ENCODE results near the gene BRIP1. TPM values are rescaled to one million over a fixed set of nuclear protein-coding genes. Genes with fewer than 3 reads are reported as not detected.

Gene BRIP1
- total RNA-seq, 1 donor from 2014 or later, result 6.4 TPM

- Histone ChIP-seq H3K27me3 (ENCODE audit: insufficient read depth, low read length) (no peaks in the 10 kb centered on the region), H4K20me1 (ENCODE audit: insufficient read depth, low read length) (no peaks in the 10 kb centered on the region), H3K36me3 (ENCODE audit: insufficient read depth, low read length) (peaks cover 9% of the 10 kb centered on the region), H3K79me2 (ENCODE audit: insufficient read depth, low read length) (peaks cover 5% of the 10 kb centered on the region), H3K4me3 (ENCODE audit: insufficient read depth, low read depth, low read length) (no peak overlapping the region), H3K9ac (ENCODE audit: low read length) (no peak overlapping the region), H2AFZ (ENCODE audit: low read depth, low read length) (no peak overlapping the region), H3K27ac (ENCODE audit: low read depth, low read length) (no peak overlapping the region), H3K9me3 (ENCODE audit: insufficient read depth, low read depth, low read length) (no peaks in the 10 kb centered on the region), H3K4me2 (ENCODE audit: low read length) (no peak overlapping the region), H3K4me1 (ENCODE audit: insufficient read depth, low read length) (no peaks in the 10 kb centered on the region)
- DNase-seq (ENCODE audit: low read depth) (no peak), FAIRE-seq (no peak)
- Mint-ChIP-seq H3K4me3 (ENCODE audit: unreplicated experiment) (no peak overlapping the region), H3K9me3 (ENCODE audit: unreplicated experiment) (no peaks in the 10 kb centered on the region), H3K4me1 (ENCODE audit: low read depth, unreplicated experiment) (no peaks in the 10 kb centered on the region), H3K27me3 (ENCODE audit: low read depth, unreplicated experiment) (no peaks in the 10 kb centered on the region), H3K27ac (ENCODE audit: unreplicated experiment) (no peak overlapping the region), H3K36me3 (ENCODE audit: low read depth, unreplicated experiment) (no peaks in the 10 kb centered on the region)
- TF ChIP-seq EZH2 (IDR thresholded peaks at IDR 0.05; ENCODE audit: insufficient read depth, low read length), result no peak
- TF ChIP-seq, protein P1, sequence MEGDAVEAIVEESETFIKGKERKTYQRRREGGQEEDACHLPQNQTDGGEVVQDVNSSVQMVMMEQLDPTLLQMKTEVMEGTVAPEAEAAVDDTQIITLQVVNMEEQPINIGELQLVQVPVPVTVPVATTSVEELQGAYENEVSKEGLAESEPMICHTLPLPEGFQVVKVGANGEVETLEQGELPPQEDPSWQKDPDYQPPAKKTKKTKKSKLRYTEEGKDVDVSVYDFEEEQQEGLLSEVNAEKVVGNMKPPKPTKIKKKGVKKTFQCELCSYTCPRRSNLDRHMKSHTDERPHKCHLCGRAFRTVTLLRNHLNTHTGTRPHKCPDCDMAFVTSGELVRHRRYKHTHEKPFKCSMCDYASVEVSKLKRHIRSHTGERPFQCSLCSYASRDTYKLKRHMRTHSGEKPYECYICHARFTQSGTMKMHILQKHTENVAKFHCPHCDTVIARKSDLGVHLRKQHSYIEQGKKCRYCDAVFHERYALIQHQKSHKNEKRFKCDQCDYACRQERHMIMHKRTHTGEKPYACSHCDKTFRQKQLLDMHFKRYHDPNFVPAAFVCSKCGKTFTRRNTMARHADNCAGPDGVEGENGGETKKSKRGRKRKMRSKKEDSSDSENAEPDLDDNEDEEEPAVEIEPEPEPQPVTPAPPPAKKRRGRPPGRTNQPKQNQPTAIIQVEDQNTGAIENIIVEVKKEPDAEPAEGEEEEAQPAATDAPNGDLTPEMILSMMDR (IDR thresholded peaks at IDR 0.05; ENCODE audit: insufficient read depth, low read depth, low read length), result no peak
Observed at GRCh38 chr17:61846088-61846487, 17.2 kb downstream of the BRIP1 start.

DNA sequence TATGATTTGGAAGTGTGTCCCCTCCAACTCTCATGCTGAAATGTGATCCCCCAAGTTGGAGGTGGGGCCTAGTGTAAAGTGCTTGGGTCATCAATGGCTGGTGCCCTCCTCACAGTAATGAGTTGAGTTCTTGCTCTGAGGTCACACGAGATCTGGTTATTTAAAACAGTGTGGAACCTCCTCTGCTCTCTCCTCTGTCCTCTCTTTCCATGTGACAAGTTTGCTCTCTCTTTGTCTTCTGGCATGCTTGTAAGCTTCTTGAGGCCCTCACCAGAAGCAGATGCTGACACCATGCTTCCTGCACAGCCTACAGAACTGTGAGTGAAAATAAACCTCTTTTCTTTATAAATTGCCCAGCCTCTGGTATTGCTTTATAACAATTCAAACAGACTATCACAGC, 19.9 kb downstream of the BRIP1 start:
- H3K9me3 Mint-ChIP-seq (ENCODE audit: unreplicated experiment), result no peaks in the 10 kb centered on the region
- TF ChIP-seq, protein P1 (IDR thresholded peaks at IDR 0.05; ENCODE audit: insufficient read depth, low read depth, low read length), result no peak
- TF ChIP-seq EZH2 (IDR thresholded peaks at IDR 0.05; ENCODE audit: insufficient read depth, low read length), result no peak
- DNase-seq (ENCODE audit: low read depth), result no peak
- Histone ChIP-seq H2AFZ (ENCODE audit: low read depth, low read length) (no peak overlapping the region), H3K9ac (ENCODE audit: low read length) (no peak overlapping the region), H3K4me3 (ENCODE audit: insufficient read depth, low read depth, low read length) (no peak overlapping the region), H3K79me2 (ENCODE audit: insufficient read depth, low read length) (peaks cover 6% of the 10 kb centered on the region), H4K20me1 (ENCODE audit: insufficient read depth, low read length) (no peaks in the 10 kb centered on the region), H3K4me1 (ENCODE audit: insufficient read depth, low read length) (no peaks in the 10 kb centered on the region), H3K9me3 (ENCODE audit: insufficient read depth, low read depth, low read length) (no peaks in the 10 kb centered on the region), H3K27me3 (ENCODE audit: insufficient read depth, low read length) (no peaks in the 10 kb centered on the region), H3K36me3 (ENCODE audit: insufficient read depth, low read length) (peaks cover 9% of the 10 kb centered on the region), H3K4me2 (ENCODE audit: low read length) (no peak overlapping the region), H3K27ac (ENCODE audit: low read depth, low read length) (no peak overlapping the region)
- no peak overlapping the region for H3K4me3 Mint-ChIP-seq (ENCODE audit: unreplicated experiment)
- no peaks in the 10 kb centered on the region for H3K27me3 Mint-ChIP-seq (ENCODE audit: low read depth, unreplicated experiment)
- no peak overlapping the region for H3K27ac Mint-ChIP-seq (ENCODE audit: unreplicated experiment)
- no peaks in the 10 kb centered on the region for H3K4me1 Mint-ChIP-seq (ENCODE audit: low read depth, unreplicated experiment)
- no peaks in the 10 kb centered on the region for H3K36me3 Mint-ChIP-seq (ENCODE audit: low read depth, unreplicated experiment)
- no peak for FAIRE-seq

GRCh38 chr17:61842899-61843298, 20.4 kb downstream of the BRIP1 start:
- no peak overlapping the region for H2AFZ ChIP-seq (ENCODE audit: low read depth, low read length)
- no peaks in the 10 kb centered on the region for H3K9me3 Mint-ChIP-seq (ENCODE audit: unreplicated experiment)
- H3K4me3 ChIP-seq (ENCODE audit: insufficient read depth, low read depth, low read length), result no peak overlapping the region
- H3K36me3 Mint-ChIP-seq (ENCODE audit: low read depth, unreplicated experiment), result no peaks in the 10 kb centered on the region
- no peaks in the 10 kb centered on the region for H3K9me3 ChIP-seq (ENCODE audit: insufficient read depth, low read depth, low read length)
- H3K4me1 ChIP-seq (ENCODE audit: insufficient read depth, low read length), result no peaks in the 10 kb centered on the region
- no peak overlapping the region for H3K27ac ChIP-seq (ENCODE audit: low read depth, low read length)
- no peaks in the 10 kb centered on the region for H3K27me3 Mint-ChIP-seq (ENCODE audit: low read depth, unreplicated experiment)
- no peak for FAIRE-seq
- peaks cover 9% of the 10 kb centered on the region for H3K36me3 ChIP-seq (ENCODE audit: insufficient read depth, low read length)
- peaks cover 4% of the 10 kb centered on the region for H3K79me2 ChIP-seq (ENCODE audit: insufficient read depth, low read length)
- no peaks in the 10 kb centered on the region for H3K27me3 ChIP-seq (ENCODE audit: insufficient read depth, low read length)
- no peak overlapping the region for H3K9ac ChIP-seq (ENCODE audit: low read length)
- H4K20me1 ChIP-seq (ENCODE audit: insufficient read depth, low read length), result no peaks in the 10 kb centered on the region
- H3K4me2 ChIP-seq (ENCODE audit: low read length), result no peak overlapping the region
- no peaks in the 10 kb centered on the region for H3K4me1 Mint-ChIP-seq (ENCODE audit: low read depth, unreplicated experiment)
- TF ChIP-seq EZH2 (IDR thresholded peaks at IDR 0.05; ENCODE audit: insufficient read depth, low read length), result no peak
- TF ChIP-seq, protein P1 (IDR thresholded peaks at IDR 0.05; ENCODE audit: insufficient read depth, low read depth, low read length), result no peak
- no peak overlapping the region for H3K27ac Mint-ChIP-seq (ENCODE audit: unreplicated experiment)
- no peak for DNase-seq (ENCODE audit: low read depth)
- no peak overlapping the region for H3K4me3 Mint-ChIP-seq (ENCODE audit: unreplicated experiment)
